GM19438 (cell line): Measurements from ENCODE around the gene CREB5.

Experiments
- ATAC-seq: cut with Tn5 transposase; IDR thresholded peaks from one replicate; pipeline ENCODE4 v1.9.1; 2021; ENCODE audit warnings: low read depth; ENCODE audit not compliant: unreplicated experiment

CREB5 gene

GRCh38 chr7:28474282-28474638 is 61.9 kb downstream of the CREB5 start:
- ATAC-seq, result no peak

- no peak for ATAC-seq
Measured at GRCh38 chr7:28474640-28475039, 62.3 kb downstream of the CREB5 start.

- ATAC-seq, result no peak
Measured at GRCh38 chr7:28477041-28477442, 64.7 kb downstream of the CREB5 start.

GRCh38 chr7:28478656-28479055 is 66.3 kb downstream of the CREB5 start:
- no peak for ATAC-seq

- peak; percentile 68 for ATAC-seq
Measured at GRCh38 chr7:28479507-28479947, 67.2 kb downstream of the CREB5 start.

- no peak for ATAC-seq
Measured at GRCh38 chr7:28480595-28480994, 68.3 kb downstream of the CREB5 start.

- ATAC-seq, result peak; percentile 62
Measured at GRCh38 chr7:28481091-28481926, 69.0 kb downstream of the CREB5 start.

GRCh38 chr7:28483112-28483511 is 70.8 kb downstream of the CREB5 start:
- no peak for ATAC-seq

- no peak for ATAC-seq
Measured at GRCh38 chr7:28483908-28484605, 71.7 kb downstream of the CREB5 start.

GRCh38 chr7:28484606-28484935 is 72.3 kb downstream of the CREB5 start:
- no peak for ATAC-seq

- no peak for ATAC-seq
Measured at GRCh38 chr7:28487487-28487886, 75.2 kb downstream of the CREB5 start.

- ATAC-seq, result no peak
Measured at GRCh38 chr7:28488061-28488791, 75.9 kb downstream of the CREB5 start.

- no peak for ATAC-seq
Measured at GRCh38 chr7:28490831-28491230, 78.5 kb downstream of the CREB5 start.

GRCh38 chr7:28493477-28493876 is 81.2 kb downstream of the CREB5 start:
- ATAC-seq, result no peak

GRCh38 chr7:28497009-28497408 is 84.7 kb downstream of the CREB5 start:
- no peak for ATAC-seq

GRCh38 chr7:28498636-28499035 is 86.3 kb downstream of the CREB5 start:
- ATAC-seq, result no peak

- ATAC-seq, result no peak
Measured at GRCh38 chr7:28500138-28500537, 87.8 kb downstream of the CREB5 start.

- no peak for ATAC-seq
Measured at GRCh38 chr7:28502408-28502807, 90.1 kb downstream of the CREB5 start.

- ATAC-seq, result no peak
Measured at GRCh38 chr7:28503396-28503795, 91.1 kb downstream of the CREB5 start.

- no peak for ATAC-seq
Measured at GRCh38 chr7:28505014-28505413, 92.7 kb downstream of the CREB5 start.

- ATAC-seq, result no peak
Measured at GRCh38 chr7:28505867-28506266, 93.5 kb downstream of the CREB5 start.
